Measurements from ENCODE around the gene DRAM1. TPM values are rescaled to one million over a fixed set of nuclear protein-coding genes. Genes with fewer than 3 reads are reported as not detected.

DRAM1 gene
- total and polyA plus RNA-seq, 9 of the 15 experiments (the other 6 are each of a cell fraction or from before 2014, with no cell fraction given), result 1.4 to 4.3 (median 2.7) TPM

GRCh38 chr12:101855364-101855884 lies 22.0 kb upstream of the DRAM1 start (continued):
- TF ChIP-seq, protein P1, sequence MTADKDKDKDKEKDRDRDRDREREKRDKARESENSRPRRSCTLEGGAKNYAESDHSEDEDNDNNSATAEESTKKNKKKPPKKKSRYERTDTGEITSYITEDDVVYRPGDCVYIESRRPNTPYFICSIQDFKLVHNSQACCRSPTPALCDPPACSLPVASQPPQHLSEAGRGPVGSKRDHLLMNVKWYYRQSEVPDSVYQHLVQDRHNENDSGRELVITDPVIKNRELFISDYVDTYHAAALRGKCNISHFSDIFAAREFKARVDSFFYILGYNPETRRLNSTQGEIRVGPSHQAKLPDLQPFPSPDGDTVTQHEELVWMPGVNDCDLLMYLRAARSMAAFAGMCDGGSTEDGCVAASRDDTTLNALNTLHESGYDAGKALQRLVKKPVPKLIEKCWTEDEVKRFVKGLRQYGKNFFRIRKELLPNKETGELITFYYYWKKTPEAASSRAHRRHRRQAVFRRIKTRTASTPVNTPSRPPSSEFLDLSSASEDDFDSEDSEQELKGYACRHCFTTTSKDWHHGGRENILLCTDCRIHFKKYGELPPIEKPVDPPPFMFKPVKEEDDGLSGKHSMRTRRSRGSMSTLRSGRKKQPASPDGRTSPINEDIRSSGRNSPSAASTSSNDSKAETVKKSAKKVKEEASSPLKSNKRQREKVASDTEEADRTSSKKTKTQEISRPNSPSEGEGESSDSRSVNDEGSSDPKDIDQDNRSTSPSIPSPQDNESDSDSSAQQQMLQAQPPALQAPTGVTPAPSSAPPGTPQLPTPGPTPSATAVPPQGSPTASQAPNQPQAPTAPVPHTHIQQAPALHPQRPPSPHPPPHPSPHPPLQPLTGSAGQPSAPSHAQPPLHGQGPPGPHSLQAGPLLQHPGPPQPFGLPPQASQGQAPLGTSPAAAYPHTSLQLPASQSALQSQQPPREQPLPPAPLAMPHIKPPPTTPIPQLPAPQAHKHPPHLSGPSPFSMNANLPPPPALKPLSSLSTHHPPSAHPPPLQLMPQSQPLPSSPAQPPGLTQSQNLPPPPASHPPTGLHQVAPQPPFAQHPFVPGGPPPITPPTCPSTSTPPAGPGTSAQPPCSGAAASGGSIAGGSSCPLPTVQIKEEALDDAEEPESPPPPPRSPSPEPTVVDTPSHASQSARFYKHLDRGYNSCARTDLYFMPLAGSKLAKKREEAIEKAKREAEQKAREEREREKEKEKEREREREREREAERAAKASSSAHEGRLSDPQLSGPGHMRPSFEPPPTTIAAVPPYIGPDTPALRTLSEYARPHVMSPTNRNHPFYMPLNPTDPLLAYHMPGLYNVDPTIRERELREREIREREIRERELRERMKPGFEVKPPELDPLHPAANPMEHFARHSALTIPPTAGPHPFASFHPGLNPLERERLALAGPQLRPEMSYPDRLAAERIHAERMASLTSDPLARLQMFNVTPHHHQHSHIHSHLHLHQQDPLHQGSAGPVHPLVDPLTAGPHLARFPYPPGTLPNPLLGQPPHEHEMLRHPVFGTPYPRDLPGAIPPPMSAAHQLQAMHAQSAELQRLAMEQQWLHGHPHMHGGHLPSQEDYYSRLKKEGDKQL (CRISPR knock-in tag; IDR thresholded peaks at IDR 0.05; ENCODE audit: borderline replicate concordance), result no peak
- peak; percentile 90 for TF ChIP-seq MEIS2 (IDR thresholded peaks at IDR 0.05; ENCODE audit: partially characterized antibody)
- no peak for TF ChIP-seq ZNF431 (CRISPR knock-in tag; IDR thresholded peaks at IDR 0.05)
- no peak for TF ChIP-seq MAX (CRISPR knock-in tag; IDR thresholded peaks at IDR 0.05)
- TF ChIP-seq GABPB1 (CRISPR knock-in tag; IDR thresholded peaks at IDR 0.05), result no peak
- TF ChIP-seq NUFIP1 (IDR thresholded peaks at IDR 0.05; ENCODE audit: partially characterized antibody), result no peak
- TF ChIP-seq, protein P2, sequence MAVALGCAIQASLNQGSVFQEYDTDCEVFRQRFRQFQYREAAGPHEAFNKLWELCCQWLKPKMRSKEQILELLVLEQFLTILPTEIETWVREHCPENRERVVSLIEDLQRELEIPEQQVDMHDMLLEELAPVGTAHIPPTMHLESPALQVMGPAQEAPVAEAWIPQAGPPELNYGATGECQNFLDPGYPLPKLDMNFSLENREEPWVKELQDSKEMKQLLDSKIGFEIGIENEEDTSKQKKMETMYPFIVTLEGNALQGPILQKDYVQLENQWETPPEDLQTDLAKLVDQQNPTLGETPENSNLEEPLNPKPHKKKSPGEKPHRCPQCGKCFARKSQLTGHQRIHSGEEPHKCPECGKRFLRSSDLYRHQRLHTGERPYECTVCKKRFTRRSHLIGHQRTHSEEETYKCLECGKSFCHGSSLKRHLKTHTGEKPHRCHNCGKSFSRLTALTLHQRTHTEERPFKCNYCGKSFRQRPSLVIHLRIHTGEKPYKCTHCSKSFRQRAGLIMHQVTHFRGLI (CRISPR knock-in tag; IDR thresholded peaks at IDR 0.05), result no peak
- TF ChIP-seq POU5F1 (IDR thresholded peaks at IDR 0.05; ENCODE audit: borderline replicate concordance, low read depth, low read length, partially characterized antibody), result no peak
- no peak for TF ChIP-seq NCOA2 (IDR thresholded peaks at IDR 0.05; ENCODE audit: partially characterized antibody in 2 of 2)
- TF ChIP-seq ZNF318 (IDR thresholded peaks at IDR 0.05; ENCODE audit: borderline replicate concordance in 1 of 2, low read depth in 1 of 2), result no peak; a peak in 1 of 4 replicates
- TF ChIP-seq NONO (IDR thresholded peaks at IDR 0.05; ENCODE audit: low read depth in 2 of 2, low read length in 1 of 2), result no peak

Measured in K562 (cell line).